HepG2 (cell line): ENCODE measurements around the gene DAAM1. TPM values are rescaled to one million over a fixed set of nuclear protein-coding genes. Genes with fewer than 3 reads are reported as not detected.

Experiments
- AHDC1 ChIP-seq: sonication (generic); formaldehyde crosslinking; IDR thresholded peaks from 2 replicates; pipeline ENCODE4 v1.5.1; 2020; ENCODE audit warnings: mild to moderate bottlenecking, missing genetic modification reagents, borderline replicate concordance
- ARNTL ChIP-seq: sonication (generic); formaldehyde crosslinking; IDR thresholded peaks from 2 replicates; pipeline ENCODE4 v1.4.0; 2020; ENCODE audit warnings: mild to moderate bottlenecking, missing genetic modification reagents
- ATF1 ChIP-seq: IDR thresholded peaks from 2 replicates; pipeline ENCODE4 v1.6.1; 2016; ENCODE audit warnings: mild to moderate bottlenecking, control low read depth
- ATM ChIP-seq: fragments of 450-650 bp; IDR thresholded peaks from 2 replicates; pipeline ENCODE4 v1.7.1; 2017; ENCODE audit warnings: mild to moderate bottlenecking, borderline replicate concordance
- CBX5 ChIP-seq: sonication (generic); formaldehyde crosslinking; IDR thresholded peaks from 2 replicates; pipeline ENCODE4 v1.4.0; 2020; ENCODE audit warnings: missing genetic modification reagents, borderline replicate concordance
- CCDC6 ChIP-seq: sonication (generic); formaldehyde crosslinking; IDR thresholded peaks from 2 replicates; pipeline ENCODE4 v1.8.1; 2022; ENCODE audit warnings: mild to moderate bottlenecking, missing genetic modification reagents, moderate library complexity
- LCORL ChIP-seq, 2 experiments: fragments of 450-650 bp in 1 of 2; sonication (generic) in 1 of 2; formaldehyde crosslinking in 1 of 2; IDR thresholded peaks; 2 replicates each; pipeline versions ENCODE4 v1.5.0 to v1.6.1; 2017 to 2020; ENCODE audit warnings: antibody characterized with exemption in 1 of 2, missing genetic modification reagents in 1 of 2
- MEF2D ChIP-seq: sonication (generic); formaldehyde crosslinking; IDR thresholded peaks from 2 replicates; pipeline ENCODE4 v1.5.1; 2020; ENCODE audit warnings: mild to moderate bottlenecking, missing genetic modification reagents
- NFIB ChIP-seq: sonication (generic); formaldehyde crosslinking; IDR thresholded peaks from 2 replicates; pipeline ENCODE4 v1.9.0; 2021; ENCODE audit warnings: missing genetic modification reagents, mild to moderate bottlenecking, borderline replicate concordance
- NONO ChIP-seq, 2 experiments: fragments of 450-650 bp in 1 of 2; sonication (generic) in 1 of 2; formaldehyde crosslinking in 1 of 2; IDR thresholded peaks in 1 of 2; conservative IDR thresholded peaks in 1 of 2; 2 replicates each; pipeline versions ENCODE4 v1.6.1 to v1.8.0; 2017 to 2022; ENCODE audit warnings: mild to moderate bottlenecking in 1 of 2, missing genetic modification reagents in 1 of 2, moderate library complexity in 1 of 2
- NPAS2 ChIP-seq: sonication (generic); formaldehyde crosslinking; IDR thresholded peaks from 2 replicates; pipeline ENCODE4 v1.8.0; 2022; ENCODE audit warnings: mild to moderate bottlenecking, missing genetic modification reagents, borderline replicate concordance
- PHF20 ChIP-seq: sonication (generic); formaldehyde crosslinking; IDR thresholded peaks from 2 replicates; pipeline ENCODE4 v1.5.0; 2020; ENCODE audit warnings: mild to moderate bottlenecking, missing genetic modification reagents
- PHF8 ChIP-seq: sonication (generic); formaldehyde crosslinking; IDR thresholded peaks from 2 replicates; pipeline ENCODE4 v1.5.0; 2020; ENCODE audit warnings: missing genetic modification reagents
- POLR2A ChIP-seq, 2 experiments: IDR thresholded peaks; 2 replicates each; pipeline ENCODE4 v1.6.1; 2011; ENCODE audit warnings: low read depth in 2 of 2, low read length in 2 of 2, mild to moderate bottlenecking in 1 of 2, moderate library complexity in 1 of 2; ENCODE audit not compliant: insufficient read depth in 1 of 2
- PTBP1 ChIP-seq: fragments of 200-400 bp; formaldehyde crosslinking; IDR thresholded peaks from 2 replicates; pipeline ENCODE4 v1.6.1; 2018; ENCODE audit warnings: low read length, low read depth; ENCODE audit not compliant: poor library complexity, severe bottlenecking
- RELA ChIP-seq: sonication (generic); formaldehyde crosslinking; IDR thresholded peaks from 2 replicates; pipeline ENCODE4 v1.4.0; 2020; ENCODE audit warnings: missing genetic modification reagents
- SKI ChIP-seq: fragments of 450-650 bp; IDR thresholded peaks from one replicate; pipeline ENCODE4 v1.6.1; 2018; ENCODE audit warnings: mild to moderate bottlenecking; ENCODE audit not compliant: partially characterized antibody
- TBX3 ChIP-seq: fragments of 450-650 bp; IDR thresholded peaks from 2 replicates; pipeline ENCODE4 v1.6.1; 2017; ENCODE audit warnings: antibody characterized with exemption, mild to moderate bottlenecking, inconsistent platforms, borderline replicate concordance
- TFAP4 ChIP-seq: sonication (generic); IDR thresholded peaks from 2 replicates; pipeline ENCODE4 v1.6.1; 2016; ENCODE audit warnings: low read depth, borderline replicate concordance
- TFE3 ChIP-seq: IDR thresholded peaks from 2 replicates; pipeline ENCODE4 v1.6.1; 2016
- THAP11 ChIP-seq: IDR thresholded peaks from 2 replicates; pipeline ENCODE4 v1.6.1; 2016; ENCODE audit warnings: missing biosample characterization, missing genetic modification reagents
- TRIM24 ChIP-seq: sonication (generic); formaldehyde crosslinking; IDR thresholded peaks from 2 replicates; pipeline ENCODE4 v1.8.0; 2022; ENCODE audit warnings: mild to moderate bottlenecking, missing genetic modification reagents
- ZBTB42 ChIP-seq: sonication (generic); formaldehyde crosslinking; IDR thresholded peaks from 2 replicates; pipeline ENCODE4 v1.5.0; 2020; ENCODE audit warnings: mild to moderate bottlenecking, missing genetic modification reagents
- ZNF234 ChIP-seq: sonication (generic); formaldehyde crosslinking; conservative IDR thresholded peaks from 2 replicates; pipeline ENCODE4 v1.5.1; 2020; ENCODE audit warnings: mild to moderate bottlenecking, missing genetic modification reagents
- ZNF547 ChIP-seq: sonication (generic); formaldehyde crosslinking; IDR thresholded peaks from 2 replicates; pipeline ENCODE4 v1.5.1; 2020; ENCODE audit warnings: mild to moderate bottlenecking, missing genetic modification reagents
- polyA plus RNA-seq, 8 experiments: library from polyadenylated mRNA; depleted of rRNA in 3 of 8; stranded (reverse) in 7 of 8; unstranded in 1 of 8; fragments of >200 nt; fragmentation: Illumina TruSeq in 4 of 8; extraction: Trizol in 4 of 8; gene quantifications; 2 replicates each; pipeline versions ENCODE4 v1.2.1 to v1.2.3, GENCODE V29; 2011 to 2016; ENCODE audit warnings: low read depth in 4 of 8, missing spikeins in 1 of 8, mixed read lengths in 1 of 8; ENCODE audit not compliant: insufficient read depth in 1 of 8
- total RNA-seq, 5 experiments: library from RNA; depleted of rRNA; stranded (reverse); fragments of >200 nt; fragmentation: Illumina TruSeq; extraction: Trizol; gene quantifications; 2 replicates each; pipeline ENCODE4 v1.2.3, GENCODE V29; 2016; ENCODE audit warnings: low read depth in 1 of 5

The DAAM1 gene
- total and polyA plus RNA-seq, 2 of the 13 experiments (the other 11 are each of a cell fraction or from before 2014, with no cell fraction given), result 10.9 to 24.5 TPM

GRCh38 chr14:59301354-59301753 is 112.9 kb downstream of the DAAM1 start (continued):
- TF ChIP-seq AHDC1 (CRISPR knock-in tag) (peak; percentile 29; the same call in 1 of the 2 replicates), LCORL (IDR thresholded peaks at IDR 0.05) (no peak), LCORL (CRISPR knock-in tag; IDR thresholded peaks at IDR 0.05) (no peak), TFAP4 (no peak), CBX5 (CRISPR knock-in tag) (no peak), SKI (no peak), TFE3 (CRISPR knock-in tag) (no peak), POLR2A (IDR thresholded peaks at IDR 0.05; ENCODE audit: insufficient read depth in 1 of 2, low read depth in 2 of 2, low read length in 2 of 2) (no peak), MEF2D (CRISPR knock-in tag) (peak; percentile 56; the same call in 1 of the 2 replicates), PHF8 (no peak), TRIM24 (CRISPR knock-in tag) (no peak), NFIB (CRISPR knock-in tag) (no peak), ATF1 (CRISPR knock-in tag) (no peak), PTBP1 (no peak), ZBTB42 (CRISPR knock-in tag) (peak; percentile 74; the same call in 1 of the 2 replicates), RELA (CRISPR knock-in tag) (no peak), ZNF234 (CRISPR knock-in tag) (no peak), PHF20 (no peak), NONO (IDR thresholded peaks at IDR 0.05) (no peak), NONO (CRISPR knock-in tag; conservative IDR thresholded peaks at IDR 0.05) (no peak), ARNTL (CRISPR knock-in tag) (no peak), NPAS2 (no peak), ZNF547 (CRISPR knock-in tag) (no peak), CCDC6 (CRISPR knock-in tag) (no peak), ATM (no peak), THAP11 (CRISPR knock-in tag) (no peak), TBX3 (no peak)
